GM12873 (cell line): ENCODE results near the gene TOMM40L.
A peak's percentile ranks its signal among the peaks of the same experiment; 100 is the strongest.

ENCODE experiments used
- TF ChIP-seq, protein P1 (sequence below): IDR thresholded peaks from 2 replicates; pipeline ENCODE4 v1.5.1; 2012; ENCODE audit warnings: low read depth, mild to moderate bottlenecking, moderate library complexity, low read length, control low read depth; ENCODE audit not compliant: insufficient read depth; ENCODE audit errors: missing control alignments

The TOMM40L gene

DNA sequence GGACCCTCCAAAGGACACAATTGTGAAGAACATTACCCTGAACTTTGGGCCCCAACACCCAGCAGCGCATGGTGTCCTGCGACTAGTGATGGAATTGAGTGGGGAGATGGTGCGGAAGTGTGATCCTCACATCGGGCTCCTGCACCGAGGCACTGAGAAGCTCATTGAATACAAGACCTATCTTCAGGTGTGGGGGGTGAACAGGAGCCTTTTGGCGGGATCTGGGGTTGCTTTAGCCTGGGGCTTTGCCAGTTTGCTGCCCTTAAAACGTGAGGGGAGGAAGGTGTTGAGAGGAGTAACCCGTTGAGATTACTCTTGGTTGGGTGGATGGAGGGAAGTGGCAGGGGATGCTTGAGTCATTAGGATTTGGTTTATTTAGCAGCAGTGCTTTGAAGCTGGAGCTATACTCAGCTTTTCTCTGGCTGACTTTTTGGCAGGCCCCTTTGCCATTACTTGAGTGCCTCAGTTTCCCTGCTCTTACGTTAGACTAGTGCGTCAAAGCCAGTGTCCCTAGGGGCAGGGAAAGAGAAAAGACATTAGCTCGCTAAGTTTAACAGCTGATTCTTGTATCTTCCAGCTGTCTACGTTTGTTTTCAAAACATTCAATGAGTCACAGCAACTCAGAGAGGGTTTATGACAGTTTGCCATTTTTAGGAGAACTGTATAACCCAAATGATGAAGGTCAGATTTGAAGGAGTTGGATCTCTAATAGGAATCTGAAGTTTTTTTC, 19.3 kb upstream of the TOMM40L start:
- TF ChIP-seq, protein P1, sequence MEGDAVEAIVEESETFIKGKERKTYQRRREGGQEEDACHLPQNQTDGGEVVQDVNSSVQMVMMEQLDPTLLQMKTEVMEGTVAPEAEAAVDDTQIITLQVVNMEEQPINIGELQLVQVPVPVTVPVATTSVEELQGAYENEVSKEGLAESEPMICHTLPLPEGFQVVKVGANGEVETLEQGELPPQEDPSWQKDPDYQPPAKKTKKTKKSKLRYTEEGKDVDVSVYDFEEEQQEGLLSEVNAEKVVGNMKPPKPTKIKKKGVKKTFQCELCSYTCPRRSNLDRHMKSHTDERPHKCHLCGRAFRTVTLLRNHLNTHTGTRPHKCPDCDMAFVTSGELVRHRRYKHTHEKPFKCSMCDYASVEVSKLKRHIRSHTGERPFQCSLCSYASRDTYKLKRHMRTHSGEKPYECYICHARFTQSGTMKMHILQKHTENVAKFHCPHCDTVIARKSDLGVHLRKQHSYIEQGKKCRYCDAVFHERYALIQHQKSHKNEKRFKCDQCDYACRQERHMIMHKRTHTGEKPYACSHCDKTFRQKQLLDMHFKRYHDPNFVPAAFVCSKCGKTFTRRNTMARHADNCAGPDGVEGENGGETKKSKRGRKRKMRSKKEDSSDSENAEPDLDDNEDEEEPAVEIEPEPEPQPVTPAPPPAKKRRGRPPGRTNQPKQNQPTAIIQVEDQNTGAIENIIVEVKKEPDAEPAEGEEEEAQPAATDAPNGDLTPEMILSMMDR: no peak

DNA sequence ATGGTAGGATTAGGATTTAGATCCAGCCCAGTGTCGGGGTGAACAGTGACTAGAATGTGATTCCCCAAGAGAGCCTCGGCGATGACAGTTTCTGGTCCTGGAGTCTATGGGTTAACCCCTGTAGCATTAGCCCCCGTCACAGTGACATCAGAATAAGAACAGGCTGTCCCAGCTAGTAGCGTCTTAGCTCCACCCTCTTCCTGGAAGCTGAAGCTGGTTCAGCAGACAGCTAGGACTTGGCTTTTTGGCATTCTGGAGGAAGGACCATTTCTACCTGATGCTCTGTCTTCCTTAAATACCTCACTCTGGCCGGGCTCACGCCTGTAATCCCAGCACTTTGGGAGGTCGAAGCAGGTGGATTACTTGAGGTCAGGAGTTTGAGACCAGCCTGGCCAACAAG, 18.7 kb upstream of the TOMM40L start:
- TF ChIP-seq, protein P1: no peak

DNA sequence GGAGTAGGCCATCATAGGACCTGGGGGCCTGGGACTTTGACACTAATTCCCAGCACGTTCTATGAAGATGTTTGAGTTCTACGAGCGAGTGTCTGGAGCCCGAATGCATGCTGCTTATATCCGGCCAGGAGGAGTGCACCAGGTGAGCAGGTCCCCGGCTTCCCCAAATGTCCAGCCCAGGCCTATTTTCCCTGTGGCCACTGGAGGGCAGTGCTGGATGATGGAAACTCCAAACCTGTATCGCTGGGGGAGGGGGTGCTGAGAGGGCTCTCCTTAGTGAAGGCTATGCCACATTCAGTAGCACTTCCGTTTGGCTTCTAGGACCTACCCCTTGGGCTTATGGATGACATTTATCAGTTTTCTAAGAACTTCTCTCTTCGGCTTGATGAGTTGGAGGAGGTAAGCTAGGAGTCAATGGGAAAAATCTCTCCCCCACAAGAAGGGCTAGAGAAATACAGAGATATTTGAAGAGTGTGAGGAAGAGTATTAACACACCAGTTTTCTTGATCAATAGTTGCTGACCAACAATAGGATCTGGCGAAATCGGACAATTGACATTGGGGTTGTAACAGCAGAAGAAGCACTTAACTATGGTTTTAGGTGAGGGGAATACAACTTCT, 16.0 kb upstream of the TOMM40L start:
- TF ChIP-seq, protein P1: peak; percentile 92

DNA sequence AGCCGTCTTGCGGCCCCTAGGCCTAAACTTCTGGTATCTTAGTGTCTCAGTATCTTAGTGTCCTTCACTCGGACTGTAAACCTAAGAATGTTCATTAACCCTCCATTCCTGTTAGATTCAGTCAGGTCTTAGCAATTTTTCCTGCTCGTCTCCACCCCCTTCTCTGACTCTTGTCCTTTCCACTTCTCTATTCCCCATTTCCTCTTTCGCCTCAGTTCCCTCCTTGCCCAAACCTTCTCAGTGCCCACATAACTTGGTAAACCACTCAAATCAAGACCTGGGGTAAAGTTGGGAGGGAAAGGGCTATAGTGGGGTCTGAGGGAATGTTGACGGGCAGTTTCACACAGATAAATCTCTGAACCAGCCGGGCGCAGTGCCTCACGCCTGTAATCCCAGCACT, 11.5 kb upstream of the TOMM40L start:
- TF ChIP-seq, protein P1: no peak

DNA sequence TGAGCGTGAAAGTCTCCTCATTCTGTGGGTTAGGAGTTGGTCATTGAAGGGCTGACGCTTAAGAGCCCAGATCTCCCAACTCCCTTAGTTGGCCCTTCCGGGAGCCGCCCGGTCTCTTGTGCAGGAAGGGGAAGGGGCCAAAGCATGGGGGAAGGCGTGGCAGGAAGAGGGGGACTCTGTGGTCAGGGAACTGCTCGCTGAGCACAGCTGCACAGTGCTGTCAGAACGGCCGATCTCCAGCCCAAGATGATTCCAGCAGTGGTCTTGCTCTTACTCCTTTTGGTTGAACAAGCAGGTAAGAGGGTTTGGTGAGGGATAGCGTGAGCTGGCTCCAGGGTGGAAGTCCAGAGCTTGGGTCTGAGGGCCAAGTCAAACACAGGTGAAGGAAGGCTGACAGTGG, 10.8 kb upstream of the TOMM40L start, which contains the start of gene FCER1G:
Gene FCER1G, plus strand, starts transcription at position 220 of the 400 bp plus-strand sequence. Its CDS starts 27 bp downstream, at position 247.
- TF ChIP-seq, protein P1: no peak

DNA sequence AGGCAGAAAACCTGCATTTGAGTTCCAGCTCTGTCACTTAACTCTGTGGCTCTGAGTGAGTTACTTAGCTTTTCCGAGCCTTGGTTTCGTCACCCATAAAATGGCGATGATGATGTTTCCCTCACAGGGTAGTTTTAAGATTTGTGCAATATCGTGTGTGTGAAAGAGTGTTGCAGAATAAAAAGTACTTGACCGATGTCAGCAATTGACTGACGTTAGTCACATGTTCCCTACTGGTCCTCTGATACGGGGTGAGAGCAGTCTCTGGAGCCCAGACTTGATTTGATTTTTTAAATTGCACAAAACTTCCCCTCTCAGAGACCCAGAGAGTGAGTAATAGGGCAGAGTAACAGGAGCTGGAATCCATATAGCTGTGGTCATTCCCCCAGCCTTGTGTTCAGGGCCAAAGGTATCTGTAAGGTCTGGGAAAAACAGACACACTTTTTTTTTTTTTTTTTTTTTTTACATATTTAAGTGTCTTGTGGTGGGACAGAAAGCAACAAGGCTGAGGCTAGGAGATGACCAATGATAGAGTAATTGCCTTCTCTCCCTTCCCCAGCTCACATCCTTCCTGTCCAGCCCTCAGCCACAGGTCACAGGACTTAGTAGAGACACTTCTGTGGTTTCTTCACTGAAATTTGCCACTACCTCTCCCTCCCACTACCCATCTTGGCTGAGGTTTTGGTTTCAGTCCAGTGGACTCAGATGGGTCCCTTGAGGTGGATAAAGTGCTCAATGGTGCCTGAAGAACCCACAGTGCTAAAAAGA, 8.7 kb upstream of the TOMM40L start:
- TF ChIP-seq, protein P1: no peak

DNA sequence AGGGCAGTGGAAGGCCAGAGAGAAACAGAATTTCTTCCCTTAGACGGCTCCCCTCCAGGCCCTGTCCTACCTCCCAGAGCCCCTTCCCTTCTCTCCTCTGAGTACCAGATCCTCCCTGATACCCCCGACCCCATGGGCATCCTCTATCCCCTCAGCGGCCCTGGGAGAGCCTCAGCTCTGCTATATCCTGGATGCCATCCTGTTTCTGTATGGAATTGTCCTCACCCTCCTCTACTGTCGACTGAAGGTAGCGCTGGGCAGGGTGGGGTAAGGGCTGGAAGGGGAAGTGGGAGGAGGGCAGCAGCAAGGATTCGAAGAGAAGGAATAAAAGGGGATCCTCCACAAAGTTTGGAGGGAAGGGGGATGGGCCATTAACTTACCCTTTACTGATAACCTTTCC, 8.0 kb upstream of the TOMM40L start:
- TF ChIP-seq, protein P1: no peak
